ENCODE data around the gene FAM50A.

DNA sequence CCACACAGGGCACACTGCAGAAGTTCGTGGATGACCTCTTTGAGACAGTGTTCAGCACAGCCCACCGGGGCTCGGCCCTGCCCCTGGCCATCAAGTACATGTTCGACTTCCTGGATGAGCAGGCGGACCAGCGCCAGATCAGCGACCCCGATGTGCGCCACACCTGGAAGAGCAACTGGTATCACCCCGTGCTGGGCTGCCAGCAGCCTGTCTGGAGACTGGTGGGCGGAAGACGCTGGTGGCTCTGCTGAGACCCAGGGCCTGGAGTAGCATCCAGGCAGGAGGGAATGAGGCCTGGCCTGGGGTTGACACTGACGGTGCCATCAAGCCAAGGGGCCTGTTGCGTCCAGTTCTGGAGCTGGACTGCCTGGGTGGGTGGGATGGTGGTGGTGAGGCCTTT lies 26.5 kb downstream of the FAM50A start:
- TF ChIP-seq, protein P1, sequence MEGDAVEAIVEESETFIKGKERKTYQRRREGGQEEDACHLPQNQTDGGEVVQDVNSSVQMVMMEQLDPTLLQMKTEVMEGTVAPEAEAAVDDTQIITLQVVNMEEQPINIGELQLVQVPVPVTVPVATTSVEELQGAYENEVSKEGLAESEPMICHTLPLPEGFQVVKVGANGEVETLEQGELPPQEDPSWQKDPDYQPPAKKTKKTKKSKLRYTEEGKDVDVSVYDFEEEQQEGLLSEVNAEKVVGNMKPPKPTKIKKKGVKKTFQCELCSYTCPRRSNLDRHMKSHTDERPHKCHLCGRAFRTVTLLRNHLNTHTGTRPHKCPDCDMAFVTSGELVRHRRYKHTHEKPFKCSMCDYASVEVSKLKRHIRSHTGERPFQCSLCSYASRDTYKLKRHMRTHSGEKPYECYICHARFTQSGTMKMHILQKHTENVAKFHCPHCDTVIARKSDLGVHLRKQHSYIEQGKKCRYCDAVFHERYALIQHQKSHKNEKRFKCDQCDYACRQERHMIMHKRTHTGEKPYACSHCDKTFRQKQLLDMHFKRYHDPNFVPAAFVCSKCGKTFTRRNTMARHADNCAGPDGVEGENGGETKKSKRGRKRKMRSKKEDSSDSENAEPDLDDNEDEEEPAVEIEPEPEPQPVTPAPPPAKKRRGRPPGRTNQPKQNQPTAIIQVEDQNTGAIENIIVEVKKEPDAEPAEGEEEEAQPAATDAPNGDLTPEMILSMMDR (conservative IDR thresholded peaks at IDR 0.05; ENCODE audit: low read length): no peak
- no peak for TF ChIP-seq EZH2phosphoT487 (IDR thresholded peaks at IDR 0.05; ENCODE audit: borderline replicate concordance, low read depth, low read length)
